ENCODE data around the gene ATXN2.
"Not testable (repeated sequence)": the region's sequence is repeated elsewhere in the genome, so short reads cannot be mapped to it uniquely, and the experiment has no call there.

Gene ATXN2

GRCh38 chr12:111519937-111520336 lies 79.2 kb downstream of the ATXN2 start:
- peaks cover 10 to 98% of the 10 kb centered on the region in 2 donors for H3K36me3 ChIP-seq (replicated peaks in 1 of 2; ENCODE audit: control insufficient read depth in 2 of 2, insufficient read depth in 2 of 2, low read length in 2 of 2)
- no peak overlapping the region for H3K23ac ChIP-seq (ENCODE audit: low read depth, low read length, poor library complexity)
- WGBS, 2 donors (ENCODE audit: extremely low coverage in 2 of 2, insufficient read length in 2 of 2, insufficient replicate concordance in 1 of 2): no CpG with 5 or more reads among the region's 2 CpGs
- H2BK5ac ChIP-seq (ENCODE audit: low read length): no peak overlapping the region
- H2BK15ac ChIP-seq (ENCODE audit: low read length): no peak overlapping the region
- no peak overlapping the region for H2BK12ac ChIP-seq (ENCODE audit: low read length)
- no peak overlapping the region for H3K4me3 ChIP-seq (ENCODE audit: low read length in 2 of 2)
- H3K4me1 ChIP-seq (ENCODE audit: control insufficient read depth in 2 of 2, insufficient read depth in 1 of 2, low read depth in 1 of 2, low read length in 2 of 2): no peaks in the 10 kb centered on the region
- no peak overlapping the region for H3K4me2 ChIP-seq (ENCODE audit: insufficient read depth, low read length, poor library complexity, severe bottlenecking)
- H3K4ac ChIP-seq (ENCODE audit: low read length): no peak overlapping the region
- H3K14ac ChIP-seq (ENCODE audit: low read length): no peak overlapping the region
- no peaks in the 10 kb centered on the region for H3K79me1 ChIP-seq (ENCODE audit: low read depth, low read length)
- H3K27me3 ChIP-seq (ENCODE audit: control insufficient read depth in 3 of 3, insufficient read depth in 3 of 3, low read depth in 1 of 3, low read length in 3 of 3): no peaks in the 10 kb centered on the region
- H2AFZ ChIP-seq (ENCODE audit: low read length): no peak overlapping the region
- no peak for DNase-seq (ENCODE audit: low spot score)
- H2BK120ac ChIP-seq (ENCODE audit: low read depth, low read length): no peak overlapping the region
- H3K27ac ChIP-seq (replicated peaks; ENCODE audit: low read length): no peak overlapping the region
- H3K18ac ChIP-seq (ENCODE audit: low read length): no peak overlapping the region
- no peak overlapping the region for H4K91ac ChIP-seq (ENCODE audit: low read depth, low read length, poor library complexity)
- H4K8ac ChIP-seq (ENCODE audit: low read depth, low read length): no peak overlapping the region
- H2AK5ac ChIP-seq (ENCODE audit: low read depth, low read length): no peak overlapping the region
- no peak overlapping the region for H3K9ac ChIP-seq (ENCODE audit: low read depth, low read length, poor library complexity)
- peaks cover under 1 to 2% of the 10 kb centered on the region in 2 donors for H3K9me3 ChIP-seq (replicated peaks in 1 of 2; ENCODE audit: control insufficient read depth in 2 of 2, insufficient read depth in 1 of 2, low read depth in 1 of 2, low read length in 2 of 2)

DNA sequence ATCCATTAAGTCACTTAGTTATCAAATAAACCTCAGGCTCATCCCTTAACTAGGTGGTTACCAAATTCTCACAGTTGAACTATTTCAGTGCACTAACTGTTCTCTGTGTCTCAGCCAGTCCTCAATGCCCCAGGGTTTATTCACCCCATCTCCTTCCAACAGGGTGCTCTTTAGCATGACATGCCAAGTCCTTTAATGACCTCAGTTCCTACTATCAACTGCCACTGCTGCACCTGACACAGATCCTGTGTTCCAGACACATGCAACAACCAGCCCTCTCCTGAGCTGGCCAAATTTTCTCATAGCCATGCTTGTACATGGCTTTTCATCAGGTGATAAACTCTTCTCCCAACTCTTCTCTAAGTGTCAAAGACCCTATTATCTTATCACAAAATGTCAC lies 80.0 kb downstream of the ATXN2 start:
- H2BK5ac ChIP-seq (ENCODE audit: low read length): no peak overlapping the region
- H3K27ac ChIP-seq (replicated peaks; ENCODE audit: low read length): no peak overlapping the region
- H2BK12ac ChIP-seq (ENCODE audit: low read length): no peak overlapping the region
- no peak overlapping the region for H2BK15ac ChIP-seq (ENCODE audit: low read length)
- H2AK5ac ChIP-seq (ENCODE audit: low read depth, low read length): no peak overlapping the region
- no peak overlapping the region for H4K8ac ChIP-seq (ENCODE audit: low read depth, low read length)
- no peak overlapping the region for H3K23ac ChIP-seq (ENCODE audit: low read depth, low read length, poor library complexity)
- H3K4me2 ChIP-seq (ENCODE audit: insufficient read depth, low read length, poor library complexity, severe bottlenecking): no peak overlapping the region
- DNase-seq (ENCODE audit: low spot score): no peak
- H3K27me3 ChIP-seq (ENCODE audit: control insufficient read depth in 3 of 3, insufficient read depth in 3 of 3, low read depth in 1 of 3, low read length in 3 of 3): no peaks in the 10 kb centered on the region
- no peak overlapping the region for H3K18ac ChIP-seq (ENCODE audit: low read length)
- no peaks in the 10 kb centered on the region for H3K9me3 ChIP-seq (replicated peaks in 1 of 2; ENCODE audit: control insufficient read depth in 2 of 2, insufficient read depth in 1 of 2, low read depth in 1 of 2, low read length in 2 of 2)
- H3K14ac ChIP-seq (ENCODE audit: low read length): no peak overlapping the region
- no peaks in the 10 kb centered on the region for H3K79me1 ChIP-seq (ENCODE audit: low read depth, low read length)
- H4K91ac ChIP-seq (ENCODE audit: low read depth, low read length, poor library complexity): no peak overlapping the region
- no peak overlapping the region for H3K4ac ChIP-seq (ENCODE audit: low read length)
- no peak overlapping the region for H3K9ac ChIP-seq (ENCODE audit: low read depth, low read length, poor library complexity)
- no peaks in the 10 kb centered on the region for H3K4me1 ChIP-seq (ENCODE audit: control insufficient read depth in 2 of 2, insufficient read depth in 1 of 2, low read depth in 1 of 2, low read length in 2 of 2)
- peaks cover 10 to 96% of the 10 kb centered on the region in 2 donors for H3K36me3 ChIP-seq (replicated peaks in 1 of 2; ENCODE audit: control insufficient read depth in 2 of 2, insufficient read depth in 2 of 2, low read length in 2 of 2)
- H3K4me3 ChIP-seq (ENCODE audit: low read length in 2 of 2): no peak overlapping the region
- no peak overlapping the region for H2AFZ ChIP-seq (ENCODE audit: low read length)
- H2BK120ac ChIP-seq (ENCODE audit: low read depth, low read length): no peak overlapping the region

GRCh38 chr12:111507719-111508118 lies 91.4 kb downstream of the ATXN2 start:
- H3K4me1 ChIP-seq (ENCODE audit: control insufficient read depth in 2 of 2, insufficient read depth in 1 of 2, low read depth in 1 of 2, low read length in 2 of 2); H2BK5ac ChIP-seq (ENCODE audit: low read length); H3K14ac ChIP-seq (ENCODE audit: low read length); H3K79me1 ChIP-seq (ENCODE audit: low read depth, low read length); H2BK12ac ChIP-seq (ENCODE audit: low read length); H2AK5ac ChIP-seq (ENCODE audit: low read depth, low read length); H4K91ac ChIP-seq (ENCODE audit: low read depth, low read length, poor library complexity); H3K4me3 ChIP-seq (ENCODE audit: low read length in 2 of 2); H3K4me2 ChIP-seq (ENCODE audit: insufficient read depth, low read length, poor library complexity, severe bottlenecking); H2AFZ ChIP-seq (ENCODE audit: low read length); H3K9me3 ChIP-seq (replicated peaks in 1 of 2; ENCODE audit: control insufficient read depth in 2 of 2, insufficient read depth in 1 of 2, low read depth in 1 of 2, low read length in 2 of 2); H3K4ac ChIP-seq (ENCODE audit: low read length); H3K23ac ChIP-seq (ENCODE audit: low read depth, low read length, poor library complexity); H2BK15ac ChIP-seq (ENCODE audit: low read length); H3K18ac ChIP-seq (ENCODE audit: low read length); H3K27me3 ChIP-seq (ENCODE audit: control insufficient read depth in 3 of 3, insufficient read depth in 3 of 3, low read depth in 1 of 3, low read length in 3 of 3); H4K8ac ChIP-seq (ENCODE audit: low read depth, low read length); H2BK120ac ChIP-seq (ENCODE audit: low read depth, low read length); H3K27ac ChIP-seq (replicated peaks; ENCODE audit: low read length); DNase-seq (ENCODE audit: low spot score); H3K9ac ChIP-seq (ENCODE audit: low read depth, low read length, poor library complexity): not testable (repeated sequence)
- peaks cover 9 to 83% of the 10 kb centered on the region in 2 donors for H3K36me3 ChIP-seq (replicated peaks in 1 of 2; ENCODE audit: control insufficient read depth in 2 of 2, insufficient read depth in 2 of 2, low read length in 2 of 2)
- WGBS, 2 donors (ENCODE audit: extremely low coverage in 2 of 2, insufficient read length in 2 of 2, insufficient replicate concordance in 1 of 2): no CpG with 5 or more reads among the region's 6 CpGs

- not testable (repeated sequence) for H3K27me3 ChIP-seq (ENCODE audit: control insufficient read depth in 3 of 3, insufficient read depth in 3 of 3, low read depth in 1 of 3, low read length in 3 of 3); H3K4me1 ChIP-seq (ENCODE audit: control insufficient read depth in 2 of 2, insufficient read depth in 1 of 2, low read depth in 1 of 2, low read length in 2 of 2); H4K91ac ChIP-seq (ENCODE audit: low read depth, low read length, poor library complexity); H3K79me1 ChIP-seq (ENCODE audit: low read depth, low read length); H3K4me2 ChIP-seq (ENCODE audit: insufficient read depth, low read length, poor library complexity, severe bottlenecking); DNase-seq (ENCODE audit: low spot score); H3K4me3 ChIP-seq (ENCODE audit: low read length in 2 of 2); H3K18ac ChIP-seq (ENCODE audit: low read length); H2AFZ ChIP-seq (ENCODE audit: low read length); H2BK15ac ChIP-seq (ENCODE audit: low read length); H3K9ac ChIP-seq (ENCODE audit: low read depth, low read length, poor library complexity); H3K27ac ChIP-seq (replicated peaks; ENCODE audit: low read length); H4K8ac ChIP-seq (ENCODE audit: low read depth, low read length); H2BK120ac ChIP-seq (ENCODE audit: low read depth, low read length); H2AK5ac ChIP-seq (ENCODE audit: low read depth, low read length); H3K9me3 ChIP-seq (replicated peaks in 1 of 2; ENCODE audit: control insufficient read depth in 2 of 2, insufficient read depth in 1 of 2, low read depth in 1 of 2, low read length in 2 of 2); H2BK12ac ChIP-seq (ENCODE audit: low read length); H3K14ac ChIP-seq (ENCODE audit: low read length); H3K23ac ChIP-seq (ENCODE audit: low read depth, low read length, poor library complexity); H3K4ac ChIP-seq (ENCODE audit: low read length); H2BK5ac ChIP-seq (ENCODE audit: low read length)
- no CpG with 5 or more reads among the region's 31 CpGs for WGBS, 2 donors (ENCODE audit: extremely low coverage in 2 of 2, insufficient read length in 2 of 2, insufficient replicate concordance in 1 of 2)
- peaks cover 9 to 81% of the 10 kb centered on the region in 2 donors for H3K36me3 ChIP-seq (replicated peaks in 1 of 2; ENCODE audit: control insufficient read depth in 2 of 2, insufficient read depth in 2 of 2, low read length in 2 of 2)
Measured at GRCh38 chr12:111507258-111507657, 91.9 kb downstream of the ATXN2 start.
